OCI-LY7 (cell line): ENCODE results near the gene FOXN3. TPM values are rescaled to one million over a fixed set of nuclear protein-coding genes. Genes with fewer than 3 reads are reported as not detected.
"Not testable (repeated sequence)": the region's sequence is repeated elsewhere in the genome, so short reads cannot be mapped to it uniquely, and the experiment has no call there.

ENCODE experiments used
- BruUV-seq: library from RNA; stranded (reverse); fragments of 400-500 nt; replicated peaks from 2 replicates; lab custom pipeline; 2021; lab: Mats Ljungman, UMichigan
- CTCF ChIA-PET: fragments of 300-600 bp; sonication (Branson Sonifier 250); formaldehyde crosslinking; loops from one replicate; lab custom pipeline; 2022; ENCODE audit warnings: antibody characterized with exemption; ENCODE audit not compliant: unreplicated experiment; lab: Charles Lee
- POLR2A ChIA-PET: fragments of 300-600 bp; sonication (Branson Sonifier 250); formaldehyde crosslinking; loops from one replicate; lab custom pipeline; 2022; ENCODE audit warnings: antibody characterized with exemption; lab: Charles Lee
- DNase-seq: peaks from one replicate; pipeline ENCODE4 v3.0.0-alpha.2; 2015; ENCODE audit warnings: low spot score
- H2AFZ ChIP-seq: fragments of 200-600 bp; sonication (generic), shearing (Covaris generic); 2 replicates; pipeline ENCODE4 v1.6.1; 2014; ENCODE audit warnings: mild to moderate bottlenecking, antibody characterized with exemption, low read length, moderate library complexity
- H3K27ac ChIP-seq: fragments of 200-600 bp; sonication (generic); 2 replicates; pipeline ENCODE4 v1.5.1; 2014; ENCODE audit warnings: mixed run types, low read depth, mild to moderate bottlenecking, moderate library complexity, low read length, inconsistent platforms; ENCODE audit not compliant: poor library complexity, severe bottlenecking
- H3K36me3 ChIP-seq: fragments of 200-600 bp; sonication (generic); 2 replicates; pipeline ENCODE4 v1.6.1; 2014; ENCODE audit warnings: mild to moderate bottlenecking, antibody characterized with exemption, low read length, moderate library complexity, mixed read lengths; ENCODE audit not compliant: insufficient read depth
- H3K4me1 ChIP-seq: fragments of 200-600 bp; sonication (generic); 2 replicates; pipeline ENCODE4 v1.5.1; 2014; ENCODE audit warnings: mild to moderate bottlenecking, low read length; ENCODE audit not compliant: insufficient read depth, poor library complexity, severe bottlenecking
- H3K4me2 ChIP-seq: fragments of 200-600 bp; sonication (generic); 2 replicates; pipeline ENCODE4 v1.6.1; 2014; ENCODE audit warnings: mild to moderate bottlenecking, low read length
- H3K4me3 ChIP-seq: fragments of 200-600 bp; sonication (generic); 2 replicates; pipeline ENCODE4 v1.5.1; 2014; ENCODE audit warnings: mild to moderate bottlenecking, low read depth, low read length; ENCODE audit not compliant: poor library complexity, severe bottlenecking
- H3K79me2 ChIP-seq: fragments of 200-600 bp; sonication (generic); 2 replicates; pipeline ENCODE4 v1.6.1; 2016; ENCODE audit warnings: low read depth, mild to moderate bottlenecking, low read length, moderate library complexity, mixed read lengths; ENCODE audit not compliant: insufficient read depth
- H3K9me2 ChIP-seq: fragments of 200-600 bp; sonication (generic); 2 replicates; pipeline ENCODE4 v1.6.1; 2016; ENCODE audit warnings: mild to moderate bottlenecking, low read length, mixed read lengths; ENCODE audit not compliant: insufficient read depth
- H3K9me3 ChIP-seq: fragments of 200-600 bp; sonication (generic); 2 replicates; pipeline ENCODE4 v1.6.1; 2014; ENCODE audit warnings: mild to moderate bottlenecking, mixed run types, low read length, mixed read lengths
- H4K20me1 ChIP-seq: fragments of 200-600 bp; sonication (generic); 2 replicates; pipeline ENCODE4 v1.6.1; 2014; ENCODE audit warnings: mild to moderate bottlenecking, antibody characterized with exemption, low read length, moderate library complexity, mixed read lengths; ENCODE audit not compliant: insufficient read depth
- EZH2phosphoT487 ChIP-seq: fragments of 200-600 bp; sonication (generic); IDR thresholded peaks from 2 replicates; pipeline ENCODE4 v1.6.1; 2018; ENCODE audit warnings: low read depth, borderline replicate concordance, mild to moderate bottlenecking, mixed run types, antibody characterized with exemption, low read length, moderate library complexity, mixed read lengths
- intact Hi-C: fragments of 100-400 bp; cut with micrococcal nuclease; formaldehyde crosslinking; loops from one replicate; pipeline ENCODE4 v1.10.0; 2022; ENCODE audit not compliant: unreplicated experiment
- total RNA-seq, 2 experiments: library from RNA; depleted of rRNA in 1 of 2; stranded (reverse); fragments of >200 nt in 1 of 2; shearing (Covaris generic) in 1 of 2; gene quantifications; 2 replicates each; pipeline ENCODE4 v1.2.3, GENCODE V29; 2014 to 2022
- TF ChIP-seq, protein P1 (sequence below): fragments of 200-600 bp; sonication (generic); conservative IDR thresholded peaks from 2 replicates; pipeline ENCODE4 v1.5.1; 2014; ENCODE audit warnings: mild to moderate bottlenecking, antibody characterized with exemption, low read length, moderate library complexity, mixed read lengths

The FOXN3 gene
- total RNA-seq, 2 experiments from 2014 or later: 77.7 to 102 TPM

DNA sequence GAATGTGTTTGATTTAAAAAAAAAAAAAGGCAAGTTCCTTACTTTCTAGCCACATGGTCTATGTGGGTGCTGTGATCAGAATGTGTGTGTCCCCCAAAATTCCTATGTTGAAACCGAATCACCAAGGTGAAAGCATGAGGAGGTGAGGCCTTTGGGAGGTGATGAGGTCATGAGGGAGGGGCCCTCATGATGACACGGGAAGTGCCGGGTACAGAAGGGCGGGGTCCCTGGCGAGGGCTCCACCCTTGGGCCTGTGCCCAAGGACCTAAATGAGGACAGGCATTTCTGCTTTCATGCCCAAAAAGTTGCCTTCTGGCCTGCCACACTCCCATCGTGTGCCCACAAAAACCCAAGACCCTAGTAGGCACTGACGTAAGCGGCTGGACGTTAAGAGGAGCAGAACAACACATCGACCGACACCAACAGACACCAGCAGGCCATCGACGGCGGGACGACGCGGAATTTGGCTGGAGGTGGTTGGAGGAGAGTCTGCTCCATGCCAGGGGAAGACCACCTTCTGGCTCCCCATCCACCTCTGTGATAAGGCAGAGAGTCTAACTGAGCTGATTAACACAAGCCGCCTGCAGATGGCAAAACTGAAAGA lies 211.8 kb downstream of the FOXN3 start:
- Histone ChIP-seq H3K9me2 (no peaks in the 10 kb centered on the region), H3K36me3 (0 out of 2 replicates have a peak, but pooled peaks cover 4% of the 10 kb centered on the region), H2AFZ (no peak overlapping the region), H3K4me1 (no peaks in the 10 kb centered on the region), H3K4me2 (no peak overlapping the region), H3K9me3 (no peaks in the 10 kb centered on the region), H3K27ac (no peak overlapping the region), H3K4me3 (no peak overlapping the region), H4K20me1 (no peaks in the 10 kb centered on the region), H3K79me2 (no peaks in the 10 kb centered on the region)
- no peak for TF ChIP-seq EZH2phosphoT487
- TF ChIP-seq, protein P1, sequence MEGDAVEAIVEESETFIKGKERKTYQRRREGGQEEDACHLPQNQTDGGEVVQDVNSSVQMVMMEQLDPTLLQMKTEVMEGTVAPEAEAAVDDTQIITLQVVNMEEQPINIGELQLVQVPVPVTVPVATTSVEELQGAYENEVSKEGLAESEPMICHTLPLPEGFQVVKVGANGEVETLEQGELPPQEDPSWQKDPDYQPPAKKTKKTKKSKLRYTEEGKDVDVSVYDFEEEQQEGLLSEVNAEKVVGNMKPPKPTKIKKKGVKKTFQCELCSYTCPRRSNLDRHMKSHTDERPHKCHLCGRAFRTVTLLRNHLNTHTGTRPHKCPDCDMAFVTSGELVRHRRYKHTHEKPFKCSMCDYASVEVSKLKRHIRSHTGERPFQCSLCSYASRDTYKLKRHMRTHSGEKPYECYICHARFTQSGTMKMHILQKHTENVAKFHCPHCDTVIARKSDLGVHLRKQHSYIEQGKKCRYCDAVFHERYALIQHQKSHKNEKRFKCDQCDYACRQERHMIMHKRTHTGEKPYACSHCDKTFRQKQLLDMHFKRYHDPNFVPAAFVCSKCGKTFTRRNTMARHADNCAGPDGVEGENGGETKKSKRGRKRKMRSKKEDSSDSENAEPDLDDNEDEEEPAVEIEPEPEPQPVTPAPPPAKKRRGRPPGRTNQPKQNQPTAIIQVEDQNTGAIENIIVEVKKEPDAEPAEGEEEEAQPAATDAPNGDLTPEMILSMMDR: no peak
- POLR2A ChIA-PET: no interaction called here
- CTCF ChIA-PET: no interaction called here
- DNase-seq: no peak
- intact Hi-C loops: no loop called here
- BruUV-seq: no TSS peak

DNA sequence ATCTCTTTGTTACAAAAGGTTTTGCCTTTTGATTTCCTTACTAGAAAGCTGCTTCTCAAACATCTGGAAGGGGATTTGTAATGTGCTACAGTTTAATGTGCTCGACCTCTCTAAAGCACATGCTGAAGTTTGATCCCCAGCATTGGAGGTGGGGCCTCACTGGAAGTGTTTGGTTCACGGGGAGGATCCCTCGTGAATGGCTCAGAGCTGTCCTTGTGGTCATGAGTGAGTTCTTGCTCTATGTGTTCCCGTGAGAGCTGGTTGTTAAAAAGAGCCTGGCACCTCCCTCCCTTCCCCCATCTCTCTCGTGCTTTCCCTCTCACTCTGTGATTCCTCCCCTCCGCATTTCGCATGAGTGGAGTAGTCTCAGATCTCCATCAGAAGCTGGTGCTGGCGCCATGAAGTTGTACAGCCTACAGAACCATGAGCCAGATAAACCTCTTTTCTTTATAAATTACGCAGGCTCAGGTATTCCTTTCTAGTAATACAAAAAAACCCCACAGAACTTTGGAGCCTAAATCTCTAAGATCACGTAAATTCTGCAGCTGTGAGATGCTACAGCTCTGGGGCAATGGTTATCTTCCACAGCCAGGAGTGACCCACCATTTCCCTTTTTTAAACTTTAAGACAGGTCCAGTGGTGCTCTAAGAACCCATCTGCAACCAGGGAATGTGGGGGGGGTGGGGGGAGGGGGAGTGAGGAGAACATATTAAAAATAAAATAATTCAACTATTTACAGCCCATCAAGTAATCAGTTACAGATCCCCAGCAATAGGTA lies 214.4 kb downstream of the FOXN3 start:
- ChIA-PET POLR2A (interaction anchor here (1.0 kb wide), 1 partner anchor 13 kb away, joined by 3 read pairs; no protein-coding TSS in a partner anchor), CTCF (no interaction called here)
- H3K4me3 ChIP-seq: no peak overlapping the region
- H3K4me1 ChIP-seq: no peaks in the 10 kb centered on the region
- no peak for DNase-seq
- H3K36me3 ChIP-seq: no peaks in the 10 kb centered on the region
- no peaks in the 10 kb centered on the region for H4K20me1 ChIP-seq
- no peak overlapping the region for H3K27ac ChIP-seq
- TF ChIP-seq EZH2phosphoT487: no peak
- TF ChIP-seq, protein P1: no peak
- H3K9me2 ChIP-seq: no peaks in the 10 kb centered on the region
- H3K4me2 ChIP-seq: no peak overlapping the region
- H3K9me3 ChIP-seq: no peaks in the 10 kb centered on the region
- BruUV-seq: no TSS peak
- no peak overlapping the region for H2AFZ ChIP-seq
- intact Hi-C loops: no loop called here
- no peaks in the 10 kb centered on the region for H3K79me2 ChIP-seq

DNA sequence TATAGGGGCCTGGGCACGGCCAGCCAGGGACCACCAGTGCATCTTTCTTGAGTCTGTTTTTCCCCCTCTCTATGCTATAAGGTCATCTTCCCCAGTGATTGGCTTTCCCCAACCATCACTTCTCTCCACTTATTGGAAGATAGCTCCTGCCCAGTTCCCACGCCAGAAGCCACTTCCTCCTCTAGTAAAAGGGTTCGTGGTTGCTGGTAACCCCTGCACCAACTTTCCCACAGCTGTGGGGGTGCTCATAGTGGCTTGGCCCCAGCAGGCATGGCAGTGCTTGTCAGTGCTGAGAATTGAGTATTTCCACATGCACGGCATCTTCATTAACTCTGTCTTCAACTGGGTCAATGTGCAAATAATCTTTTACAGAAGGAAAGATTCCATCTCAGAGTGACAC lies 215.4 kb downstream of the FOXN3 start:
- Histone ChIP-seq H3K9me2 (no peaks in the 10 kb centered on the region), H3K4me1 (no peaks in the 10 kb centered on the region), H3K4me2 (no peak overlapping the region), H3K79me2 (no peaks in the 10 kb centered on the region), H3K4me3 (no peak overlapping the region), H3K36me3 (no peaks in the 10 kb centered on the region; the same call in 1 of the 2 replicates), H4K20me1 (no peaks in the 10 kb centered on the region), H3K9me3 (no peaks in the 10 kb centered on the region), H3K27ac (no peak overlapping the region), H2AFZ (no peak overlapping the region)
- POLR2A ChIA-PET: no interaction called here
- intact Hi-C loops: no loop called here
- TF ChIP-seq, protein P1: no peak
- BruUV-seq: no TSS peak
- DNase-seq: no peak
- CTCF ChIA-PET: no interaction called here

DNA sequence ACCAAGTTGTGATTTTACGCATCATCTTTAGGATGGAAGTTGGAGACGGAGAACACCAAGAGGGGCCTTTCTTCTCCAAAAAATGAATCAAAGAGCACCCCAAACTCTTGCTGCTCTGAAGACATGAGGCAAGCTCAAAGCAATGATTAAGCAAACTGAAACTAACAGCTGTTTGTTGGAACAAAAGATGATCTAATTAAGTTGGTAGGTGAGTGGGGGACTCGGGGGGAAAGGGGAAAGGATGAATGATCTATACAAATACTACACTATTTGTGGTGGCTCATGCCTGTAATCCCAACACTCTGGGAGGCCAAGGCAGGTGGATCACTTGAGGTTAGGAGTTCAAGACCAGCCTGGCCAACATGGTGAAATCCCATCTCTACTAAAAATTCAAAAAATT lies 217.7 kb downstream of the FOXN3 start:
- CTCF ChIA-PET, DNase-seq, H2AFZ ChIP-seq, H3K4me2 ChIP-seq, H3K9me2 ChIP-seq, H3K4me3 ChIP-seq, H3K36me3 ChIP-seq, H3K4me1 ChIP-seq, BruUV-seq, H3K27ac ChIP-seq, H3K79me2 ChIP-seq, intact Hi-C loops, H3K9me3 ChIP-seq, H4K20me1 ChIP-seq: not testable (repeated sequence)
- POLR2A ChIA-PET: interaction anchor here (1.7 kb wide), 1 partner anchor 13 kb away, joined by 5 read pairs; no protein-coding TSS in a partner anchor
